ENCODE measurements around the gene AP1M1. TPM values are rescaled to one million over a fixed set of nuclear protein-coding genes. Genes with fewer than 3 reads are reported as not detected.
A peak's percentile ranks its signal among the peaks of the same experiment; 100 is the strongest.

The AP1M1 gene
- total RNA-seq, 4 donors from 2014 or later: 52.0 to 83.0 (median 56.3) TPM

DNA sequence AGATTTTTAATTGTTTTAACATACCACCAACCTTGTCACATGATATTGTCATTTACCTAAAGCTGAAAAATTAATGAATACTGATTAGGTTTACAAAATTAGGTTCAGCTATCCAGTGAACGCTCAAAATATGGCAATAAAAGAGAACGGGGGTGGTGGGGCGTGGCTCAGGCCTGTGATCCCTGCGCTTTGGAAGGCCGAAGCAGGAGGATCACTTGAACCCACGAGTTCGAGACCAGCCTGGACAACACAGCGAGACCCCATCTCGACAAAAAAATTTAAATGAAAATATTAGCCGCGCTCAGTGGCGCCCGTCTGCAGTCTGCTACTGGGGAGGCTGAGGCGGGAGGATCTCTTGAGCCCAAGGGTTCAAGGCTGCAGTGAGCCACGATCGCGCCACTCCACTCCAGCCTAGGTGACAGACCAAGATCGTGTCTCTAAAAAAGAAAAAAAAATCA is 13.0 kb upstream of the AP1M1 start:
- 42 to 45% methylated on average over 18 of the region's 18 CpGs for WGBS, 2 donors
- peak overlapping the region in 2 of 3 donors; percentile 35 to 72 for H3K4me3 ChIP-seq (replicated peaks in 1 of 3)
- H3K4me1 ChIP-seq: peaks cover 13 to 14% of the 10 kb centered on the region in 2 donors
- intact Hi-C loops (cut with DNase I): loop anchor here (5.0 kb wide), 1 partner anchor 552 kb away; no protein-coding TSS in a partner anchor
- TF ChIP-seq, protein P1, sequence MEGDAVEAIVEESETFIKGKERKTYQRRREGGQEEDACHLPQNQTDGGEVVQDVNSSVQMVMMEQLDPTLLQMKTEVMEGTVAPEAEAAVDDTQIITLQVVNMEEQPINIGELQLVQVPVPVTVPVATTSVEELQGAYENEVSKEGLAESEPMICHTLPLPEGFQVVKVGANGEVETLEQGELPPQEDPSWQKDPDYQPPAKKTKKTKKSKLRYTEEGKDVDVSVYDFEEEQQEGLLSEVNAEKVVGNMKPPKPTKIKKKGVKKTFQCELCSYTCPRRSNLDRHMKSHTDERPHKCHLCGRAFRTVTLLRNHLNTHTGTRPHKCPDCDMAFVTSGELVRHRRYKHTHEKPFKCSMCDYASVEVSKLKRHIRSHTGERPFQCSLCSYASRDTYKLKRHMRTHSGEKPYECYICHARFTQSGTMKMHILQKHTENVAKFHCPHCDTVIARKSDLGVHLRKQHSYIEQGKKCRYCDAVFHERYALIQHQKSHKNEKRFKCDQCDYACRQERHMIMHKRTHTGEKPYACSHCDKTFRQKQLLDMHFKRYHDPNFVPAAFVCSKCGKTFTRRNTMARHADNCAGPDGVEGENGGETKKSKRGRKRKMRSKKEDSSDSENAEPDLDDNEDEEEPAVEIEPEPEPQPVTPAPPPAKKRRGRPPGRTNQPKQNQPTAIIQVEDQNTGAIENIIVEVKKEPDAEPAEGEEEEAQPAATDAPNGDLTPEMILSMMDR (IDR thresholded peaks at IDR 0.05): no peak
- TF ChIP-seq POLR2A (IDR thresholded peaks at IDR 0.05): no peak
- H3K9me3 ChIP-seq: no peaks in the 10 kb centered on the region
- no peak for DNase-seq
- H3K27ac ChIP-seq: peak overlapping the region in 1 of 3 donors; percentile 37
- peaks cover 4 to 6% of the 10 kb centered on the region in 2 donors for H3K36me3 ChIP-seq
- H3K27me3 ChIP-seq: no peaks in the 10 kb centered on the region

DNA sequence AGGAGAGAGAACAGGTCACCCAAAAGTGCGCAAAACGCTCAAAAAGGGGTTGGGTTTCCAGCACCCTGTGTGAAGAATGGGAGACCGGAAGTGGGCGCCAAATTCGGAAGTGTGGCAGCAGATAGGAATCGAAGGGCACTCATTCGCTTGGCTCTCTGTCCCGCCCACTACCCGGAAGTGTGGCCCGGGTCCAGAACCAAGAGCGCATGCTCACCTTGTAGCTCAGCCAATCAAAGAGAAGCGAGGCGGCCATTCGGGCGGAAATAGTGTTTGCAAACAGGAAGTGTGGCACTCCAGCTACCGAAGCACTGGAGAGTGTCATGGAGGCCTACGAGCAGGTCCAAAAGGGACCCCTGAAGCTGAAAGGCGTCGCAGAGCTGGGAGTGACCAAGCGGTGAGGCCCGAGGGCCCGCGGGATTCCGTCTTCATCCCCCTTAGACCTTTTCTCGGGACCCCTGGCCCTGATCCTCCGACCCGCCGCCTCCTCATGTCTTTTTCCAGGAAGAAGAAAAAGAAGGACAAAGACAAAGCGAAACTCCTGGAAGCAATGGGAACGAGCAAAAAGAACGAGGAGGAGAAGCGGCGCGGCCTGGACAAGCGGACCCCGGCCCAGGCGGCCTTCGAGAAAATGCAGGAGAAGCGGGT is 12.5 kb upstream of the AP1M1 start, which contains the start of gene FAM32A:
Gene FAM32A (plus strand): TSS at position 288 of the 645 bp plus-strand sequence. CDS start 33 bp downstream, at position 321.
- H3K4me1 ChIP-seq: peaks cover 13 to 14% of the 10 kb centered on the region in 2 donors
- intact Hi-C loops (cut with DNase I): no loop called here
- no peaks in the 10 kb centered on the region for H3K9me3 ChIP-seq
- H3K36me3 ChIP-seq: peaks cover 10 to 12% of the 10 kb centered on the region in 2 donors
- peak in 1 of 2 donors; percentile 70 for TF ChIP-seq POLR2A (IDR thresholded peaks at IDR 0.05)
- TF ChIP-seq, protein P1 (IDR thresholded peaks at IDR 0.05): peak in 4 of 6 experiments; percentile 27 to 61 (median 48)
- peak within 1 kb of the TSS; percentile 42 to 91 (median 72) for H3K4me3 ChIP-seq (replicated peaks in 1 of 3)
- peak; percentile 99 to 100 for DNase-seq
- H3K27ac ChIP-seq: peak within 1 kb of the TSS in 2 of 3 donors; percentile 37
- 0 to 1% methylated on average over 38 of the region's 39 CpGs for WGBS, 2 donors
- no peaks in the 10 kb centered on the region for H3K27me3 ChIP-seq

DNA sequence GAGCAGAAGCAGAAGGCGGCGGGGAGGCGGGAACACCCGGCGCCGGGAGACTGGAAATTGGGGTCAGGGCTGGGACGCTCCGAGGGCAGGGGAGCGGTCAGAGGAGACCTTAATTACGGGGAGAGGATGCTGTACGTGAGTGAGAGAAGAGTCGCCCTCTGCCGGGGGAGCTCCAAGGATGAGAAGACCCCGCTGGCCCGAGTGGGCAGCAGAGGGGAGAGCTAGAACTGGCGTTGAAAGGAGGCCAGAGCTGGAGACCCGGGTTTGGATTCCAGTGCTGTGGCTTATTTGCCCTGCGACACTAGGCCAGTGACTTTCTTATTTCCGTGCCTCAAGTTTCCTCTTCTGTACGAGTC is 12.0 kb upstream of the AP1M1 start:
- H3K27me3 ChIP-seq: no peaks in the 10 kb centered on the region
- H3K4me3 ChIP-seq (replicated peaks in 1 of 3): peak overlapping the region; percentile 42 to 91 (median 72)
- intact Hi-C loops (cut with DNase I): no loop called here
- peak overlapping the region in 1 of 3 donors; percentile 37 for H3K27ac ChIP-seq
- WGBS, 2 donors: 0 to 2% methylated on average over 20 of the region's 20 CpGs
- TF ChIP-seq, protein P1 (IDR thresholded peaks at IDR 0.05): peak in 1 of 6 experiments; percentile 14
- no peak for TF ChIP-seq POLR2A (IDR thresholded peaks at IDR 0.05)
- peaks cover 15 to 17% of the 10 kb centered on the region in 2 donors for H3K36me3 ChIP-seq
- H3K4me1 ChIP-seq: peaks cover 13 to 14% of the 10 kb centered on the region in 2 donors
- DNase-seq: peak; percentile 19 to 29
- H3K9me3 ChIP-seq: no peaks in the 10 kb centered on the region

DNA sequence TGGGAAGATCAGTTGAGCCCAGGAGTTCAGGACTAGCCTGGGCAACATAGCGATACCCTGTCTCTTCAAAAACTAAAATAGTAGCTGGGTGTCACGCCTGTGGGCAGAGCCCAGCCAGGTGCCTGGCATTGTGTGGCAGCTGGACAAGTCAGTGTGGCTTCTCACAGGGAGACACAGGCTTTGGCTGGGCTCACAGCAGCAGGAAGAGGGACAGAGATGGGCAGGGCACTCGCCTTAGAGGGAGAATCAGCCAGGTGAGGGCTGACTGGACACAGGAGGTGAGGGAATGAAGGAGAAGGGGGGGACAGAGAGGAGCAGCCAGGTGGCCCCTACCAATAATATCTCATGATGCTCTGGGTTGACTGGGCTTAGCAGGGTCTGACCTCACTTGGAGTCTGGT is 9.2 kb upstream of the AP1M1 start:
- intact Hi-C loops (cut with DNase I): no loop called here
- H3K27ac ChIP-seq: no peak overlapping the region
- TF ChIP-seq POLR2A (IDR thresholded peaks at IDR 0.05): no peak
- TF ChIP-seq, protein P1 (IDR thresholded peaks at IDR 0.05): no peak
- no peak overlapping the region for H3K4me3 ChIP-seq (replicated peaks in 1 of 3)
- H3K4me1 ChIP-seq: peaks cover 13 to 14% of the 10 kb centered on the region in 2 donors
- DNase-seq: no peak
- H3K27me3 ChIP-seq: no peaks in the 10 kb centered on the region
- 90 to 96% methylated on average over 3 of the region's 3 CpGs for WGBS, 2 donors
- H3K36me3 ChIP-seq: peaks cover 34 to 35% of the 10 kb centered on the region in 2 donors
- no peaks in the 10 kb centered on the region for H3K9me3 ChIP-seq

DNA sequence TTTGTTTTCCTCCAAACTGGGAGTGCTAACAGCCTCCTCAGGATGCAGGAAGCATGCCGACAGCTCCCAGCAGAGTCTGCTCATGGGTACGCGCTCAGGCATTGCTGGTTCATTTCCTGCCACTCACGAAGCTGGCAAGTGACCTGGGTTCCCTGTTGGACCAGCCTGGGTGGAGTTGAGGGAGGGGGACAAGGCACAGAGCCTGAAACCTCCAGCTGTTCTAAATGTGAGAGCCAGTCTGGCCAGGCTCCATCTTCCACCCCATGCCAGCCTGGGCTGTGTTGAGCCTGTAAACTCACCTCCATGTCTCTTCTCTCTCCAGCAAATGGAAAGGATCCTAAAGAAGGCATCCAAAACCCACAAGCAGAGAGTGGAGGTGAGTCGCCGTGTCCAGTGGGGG is 7.5 kb upstream of the AP1M1 start:
- H3K27me3 ChIP-seq: no peaks in the 10 kb centered on the region
- TF ChIP-seq POLR2A (IDR thresholded peaks at IDR 0.05): no peak
- TF ChIP-seq, protein P1 (IDR thresholded peaks at IDR 0.05): no peak
- H3K4me3 ChIP-seq (replicated peaks in 1 of 3): no peak overlapping the region
- intact Hi-C loops (cut with DNase I): no loop called here
- H3K4me1 ChIP-seq: peaks cover 9 to 10% of the 10 kb centered on the region in 2 donors
- 85 to 87% methylated on average over 5 to 6 of the region's 6 CpGs for WGBS, 2 donors
- H3K9me3 ChIP-seq: no peaks in the 10 kb centered on the region
- peaks cover 34 to 35% of the 10 kb centered on the region in 2 donors for H3K36me3 ChIP-seq
- no peak overlapping the region for H3K27ac ChIP-seq
- DNase-seq: no peak

All from thyroid gland (tissue), 4 donors.